AG20443 (cell line): ENCODE results near the gene SPTBN4.
"Not testable (repeated sequence)": the region's sequence is repeated elsewhere in the genome, so short reads cannot be mapped to it uniquely, and the experiment has no call there.

Experiments used
- DNase-seq: peaks from one replicate; pipeline ENCODE4 v3.0.0; 2012; ENCODE audit warnings: low spot score, mixed read lengths

Gene SPTBN4

GRCh38 chr19:40621283-40621682 is 154.5 kb downstream of the SPTBN4 start:
- DNase-seq, result no peak

DNA sequence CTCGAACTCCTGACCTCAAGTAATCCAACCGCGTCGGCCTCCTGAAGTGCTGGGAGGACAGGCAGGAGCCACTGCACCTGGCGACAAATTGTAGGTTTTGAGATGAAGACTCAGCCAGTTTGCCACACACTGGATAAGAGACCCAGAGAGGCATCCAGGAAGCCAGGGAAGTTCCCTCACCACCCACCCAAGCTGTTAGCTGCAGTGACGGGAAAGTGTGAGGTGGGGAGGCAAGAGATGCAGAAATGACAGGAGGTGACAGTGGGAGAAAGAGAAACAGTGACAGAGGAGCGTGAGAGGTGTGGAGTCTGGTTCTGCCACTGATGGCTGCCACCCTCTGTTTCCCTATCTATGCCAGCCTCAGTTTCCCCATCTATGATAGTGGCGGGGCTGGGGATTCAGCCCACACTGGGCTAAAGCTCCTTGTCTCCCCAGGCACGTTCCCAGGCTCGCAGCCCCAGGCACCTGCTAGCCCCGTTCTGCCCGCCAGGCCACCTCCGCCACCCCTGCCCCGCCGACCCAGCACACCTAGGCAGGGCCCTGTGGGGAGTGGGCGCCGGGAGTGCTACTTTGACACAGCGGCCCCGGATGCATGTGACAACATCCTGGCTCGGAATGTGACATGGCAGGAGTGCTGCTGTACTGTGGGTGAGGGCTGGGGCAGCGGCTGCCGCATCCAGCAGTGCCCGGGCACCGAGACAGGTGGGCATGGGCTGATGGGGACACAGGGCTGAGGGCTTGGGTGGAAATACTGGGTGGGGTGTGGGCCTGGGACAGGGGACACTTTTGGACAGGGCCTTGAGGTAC is 155.4 kb downstream of the SPTBN4 start:
- no peak for DNase-seq

DNA sequence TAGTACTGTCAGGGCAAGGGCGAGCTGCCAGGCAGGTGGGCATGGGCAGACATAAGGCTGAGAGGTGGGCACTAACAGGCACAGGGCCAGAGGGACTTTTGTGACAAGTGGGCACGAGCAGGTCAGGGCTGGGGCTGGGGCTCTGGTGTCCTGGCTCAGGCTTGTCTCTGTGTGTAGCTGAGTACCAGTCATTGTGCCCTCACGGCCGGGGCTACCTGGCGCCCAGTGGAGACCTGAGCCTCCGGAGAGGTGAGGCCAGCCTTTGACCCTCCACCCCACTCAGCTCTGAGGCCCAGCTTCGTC is 155.9 kb downstream of the SPTBN4 start:
- DNase-seq, result no peak

DNA sequence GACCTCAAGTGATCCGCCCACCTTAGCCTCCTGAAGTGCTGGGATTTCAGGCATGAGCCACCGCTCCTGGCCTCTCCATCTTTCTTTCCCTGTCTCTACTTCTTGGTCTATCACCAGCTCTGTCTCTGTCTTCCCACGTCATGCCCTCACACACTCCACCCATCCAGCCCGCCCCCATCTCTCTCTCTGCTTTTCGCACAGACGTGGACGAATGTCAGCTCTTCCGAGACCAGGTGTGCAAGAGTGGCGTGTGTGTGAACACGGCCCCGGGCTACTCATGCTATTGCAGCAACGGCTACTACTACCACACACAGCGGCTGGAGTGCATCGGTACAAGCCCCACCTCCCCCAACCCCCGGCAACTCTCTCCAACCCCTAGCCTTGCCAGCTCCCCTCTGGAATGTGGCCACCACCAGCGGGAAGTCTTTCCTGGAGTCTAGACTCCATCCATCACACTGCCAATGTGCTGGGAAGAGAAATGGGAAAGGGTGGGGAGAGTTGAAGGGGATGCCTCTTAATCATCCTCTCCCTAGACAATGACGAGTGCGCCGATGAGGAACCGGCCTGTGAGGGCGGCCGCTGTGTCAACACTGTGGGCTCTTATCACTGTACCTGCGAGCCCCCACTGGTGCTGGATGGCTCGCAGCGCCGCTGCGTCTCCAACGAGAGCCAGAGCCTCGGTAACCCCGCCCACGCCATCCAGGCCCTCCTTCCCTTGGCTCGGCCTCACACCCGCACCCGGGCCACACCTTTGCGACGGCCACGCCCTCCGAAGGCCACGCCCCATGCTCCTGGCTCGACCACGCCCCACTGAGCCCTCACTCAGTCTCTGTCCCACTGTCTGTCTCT is 156.8 kb downstream of the SPTBN4 start:
- no peak for DNase-seq

DNA sequence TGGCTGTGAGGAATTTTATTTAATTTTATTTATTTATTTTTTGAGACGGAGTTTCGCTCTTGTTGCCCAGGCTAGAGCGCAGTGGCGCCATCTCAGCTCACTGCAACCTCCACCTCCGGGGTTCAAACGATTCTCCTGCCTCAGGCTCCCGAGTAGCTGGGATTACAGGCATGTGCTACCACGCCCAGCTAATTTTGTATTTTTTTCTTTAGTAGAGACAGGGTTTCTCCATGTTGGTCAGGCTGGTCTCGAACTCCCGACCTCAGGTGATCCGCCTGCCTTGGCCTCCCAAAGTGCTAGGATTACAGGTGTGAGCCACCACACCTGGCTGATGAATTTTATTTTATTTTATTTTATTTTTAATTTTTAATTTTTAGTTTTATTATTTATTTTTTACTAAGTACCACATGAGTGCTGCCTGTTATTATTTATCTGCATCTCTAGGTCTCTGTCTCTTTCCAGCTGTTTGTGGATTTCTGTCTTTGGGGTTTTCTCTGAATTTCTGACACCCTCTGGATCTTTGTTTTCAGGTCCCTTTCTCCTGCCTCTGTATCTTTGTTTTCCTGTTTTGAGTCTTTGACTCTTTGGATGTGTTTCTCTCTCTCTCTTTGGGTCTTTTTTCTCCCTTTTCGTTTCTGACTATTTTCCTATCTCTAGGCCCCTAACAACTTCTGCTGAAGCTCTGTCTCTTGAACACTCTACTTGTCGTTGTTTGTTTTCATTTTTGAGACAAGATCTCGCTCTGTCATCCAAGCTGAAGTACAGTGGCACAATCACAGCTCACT is 157.8 kb downstream of the SPTBN4 start:
- not testable (repeated sequence) for DNase-seq

DNA sequence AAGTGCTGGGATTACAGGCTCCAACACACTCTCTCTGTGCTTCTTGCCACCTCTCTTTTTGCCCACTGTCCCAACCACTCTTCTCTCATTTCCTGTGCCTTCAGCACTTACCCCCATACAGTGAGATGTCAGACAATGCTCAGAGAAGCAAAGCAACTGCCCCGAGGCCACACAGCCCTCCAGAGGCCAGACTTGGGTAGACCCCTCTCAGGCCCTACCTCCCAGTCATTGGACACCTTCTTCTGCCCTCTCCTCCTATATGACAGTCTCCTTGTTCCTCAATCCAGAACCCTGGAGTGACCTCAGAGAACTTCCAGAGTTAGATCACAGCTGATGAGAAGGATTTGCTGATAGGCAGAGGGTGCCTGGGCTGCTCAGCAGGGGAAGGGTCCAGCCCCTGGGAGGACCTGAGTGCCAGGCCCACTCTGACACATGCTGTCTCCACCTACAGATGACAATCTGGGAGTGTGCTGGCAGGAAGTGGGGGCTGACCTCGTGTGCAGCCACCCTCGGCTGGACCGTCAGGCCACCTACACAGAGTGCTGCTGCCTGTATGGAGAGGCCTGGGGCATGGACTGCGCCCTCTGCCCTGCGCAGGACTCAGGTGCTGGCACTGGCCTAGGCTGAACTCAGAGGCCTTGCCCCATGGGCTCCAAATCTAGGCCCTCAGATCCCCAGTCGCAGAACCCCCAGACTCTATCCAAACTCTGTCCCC is 158.8 kb downstream of the SPTBN4 start:
- no peak for DNase-seq
